ENCODE results near the gene SCFD2.
"Not testable (repeated sequence)": the region's sequence is repeated elsewhere in the genome, so short reads cannot be mapped to it uniquely, and the experiment has no call there.

The SCFD2 gene

GRCh38 chr4:53334916-53335315 is 30.9 kb downstream of the SCFD2 start:
- H3K4me3 ChIP-seq (ENCODE audit: low read length); H3K4me1 ChIP-seq (ENCODE audit: low read length); H3K27me3 ChIP-seq (ENCODE audit: low read depth, low read length); H3K9ac ChIP-seq (ENCODE audit: low read length); H4K20me1 ChIP-seq (ENCODE audit: insufficient read depth, low read length); H3K4me2 ChIP-seq (ENCODE audit: low read length); H2AFZ ChIP-seq (ENCODE audit: low read depth, low read length); H3K27ac ChIP-seq (ENCODE audit: low read length); H3K79me2 ChIP-seq (ENCODE audit: low read length); H3K9me3 ChIP-seq (ENCODE audit: insufficient read depth, low read length); H3K36me3 ChIP-seq (replicated peaks; ENCODE audit: low read depth, low read length): not testable (repeated sequence)

GRCh38 chr4:53326535-53326934 is 39.3 kb downstream of the SCFD2 start:
- Histone ChIP-seq H2AFZ (ENCODE audit: low read depth, low read length) (no peak overlapping the region), H3K79me2 (ENCODE audit: low read length) (peaks cover 11% of the 10 kb centered on the region; the same call in 1 of the 2 replicates), H3K9me3 (ENCODE audit: insufficient read depth, low read length) (no peaks in the 10 kb centered on the region), H4K20me1 (ENCODE audit: insufficient read depth, low read length) (no peaks in the 10 kb centered on the region), H3K4me1 (ENCODE audit: low read length) (no peaks in the 10 kb centered on the region), H3K9ac (ENCODE audit: low read length) (no peak overlapping the region), H3K36me3 (replicated peaks; ENCODE audit: low read depth, low read length) (no peaks in the 10 kb centered on the region), H3K4me3 (ENCODE audit: low read length) (no peak overlapping the region), H3K27ac (ENCODE audit: low read length) (no peak overlapping the region), H3K27me3 (ENCODE audit: low read depth, low read length) (no peaks in the 10 kb centered on the region), H3K4me2 (ENCODE audit: low read length) (no peak overlapping the region)
- TF ChIP-seq EZH2phosphoT487 (IDR thresholded peaks at IDR 0.05; ENCODE audit: low read depth) = no peak

- H4K20me1 ChIP-seq (ENCODE audit: insufficient read depth, low read length) = no peaks in the 10 kb centered on the region
- H3K27ac ChIP-seq (ENCODE audit: low read length) = no peak overlapping the region
- H3K9ac ChIP-seq (ENCODE audit: low read length) = no peak overlapping the region
- TF ChIP-seq CTCF (IDR thresholded peaks at IDR 0.05; ENCODE audit: low read depth, low read length) (no peak), EZH2phosphoT487 (IDR thresholded peaks at IDR 0.05; ENCODE audit: low read depth) (no peak)
- H3K4me3 ChIP-seq (ENCODE audit: low read length) = no peak overlapping the region
- no peaks in the 10 kb centered on the region for H3K36me3 ChIP-seq (replicated peaks; ENCODE audit: low read depth, low read length)
- no peak overlapping the region for H2AFZ ChIP-seq (ENCODE audit: low read depth, low read length)
- H3K79me2 ChIP-seq (ENCODE audit: low read length) = peaks cover 14% of the 10 kb centered on the region; the same call in 1 of the 2 replicates
- no peak overlapping the region for H3K4me2 ChIP-seq (ENCODE audit: low read length)
- H3K9me3 ChIP-seq (ENCODE audit: insufficient read depth, low read length) = no peaks in the 10 kb centered on the region
- H3K27me3 ChIP-seq (ENCODE audit: low read depth, low read length) = no peaks in the 10 kb centered on the region
- H3K4me1 ChIP-seq (ENCODE audit: low read length) = no peaks in the 10 kb centered on the region
Observed at GRCh38 chr4:53322696-53323095, 43.2 kb downstream of the SCFD2 start.

- no peak overlapping the region for H2AFZ ChIP-seq (ENCODE audit: low read depth, low read length)
- H3K4me1 ChIP-seq (ENCODE audit: low read length) = no peaks in the 10 kb centered on the region
- H3K9ac ChIP-seq (ENCODE audit: low read length) = no peak overlapping the region
- H3K79me2 ChIP-seq (ENCODE audit: low read length) = peaks cover 14% of the 10 kb centered on the region; the same call in 1 of the 2 replicates
- H3K27ac ChIP-seq (ENCODE audit: low read length) = no peak overlapping the region
- H3K27me3 ChIP-seq (ENCODE audit: low read depth, low read length) = no peaks in the 10 kb centered on the region
- no peaks in the 10 kb centered on the region for H3K9me3 ChIP-seq (ENCODE audit: insufficient read depth, low read length)
- TF ChIP-seq EZH2phosphoT487 (IDR thresholded peaks at IDR 0.05; ENCODE audit: low read depth) (no peak), CTCF (IDR thresholded peaks at IDR 0.05; ENCODE audit: low read depth, low read length) (no peak)
- H3K36me3 ChIP-seq (replicated peaks; ENCODE audit: low read depth, low read length) = no peaks in the 10 kb centered on the region
- H3K4me3 ChIP-seq (ENCODE audit: low read length) = no peak overlapping the region
- no peaks in the 10 kb centered on the region for H4K20me1 ChIP-seq (ENCODE audit: insufficient read depth, low read length)
- H3K4me2 ChIP-seq (ENCODE audit: low read length) = no peak overlapping the region
Observed at GRCh38 chr4:53321984-53322289, 43.9 kb downstream of the SCFD2 start.

GRCh38 chr4:53321151-53321983 is 44.5 kb downstream of the SCFD2 start:
- Histone ChIP-seq H3K27ac (ENCODE audit: low read length) (no peak overlapping the region), H3K4me1 (ENCODE audit: low read length) (no peaks in the 10 kb centered on the region), H3K4me3 (ENCODE audit: low read length) (no peak overlapping the region), H2AFZ (ENCODE audit: low read depth, low read length) (no peak overlapping the region), H3K9ac (ENCODE audit: low read length) (no peak overlapping the region), H3K79me2 (ENCODE audit: low read length) (peaks cover 12% of the 10 kb centered on the region; the same call in 1 of the 2 replicates), H3K27me3 (ENCODE audit: low read depth, low read length) (no peaks in the 10 kb centered on the region), H3K36me3 (replicated peaks; ENCODE audit: low read depth, low read length) (no peaks in the 10 kb centered on the region), H3K4me2 (ENCODE audit: low read length) (no peak overlapping the region), H4K20me1 (ENCODE audit: insufficient read depth, low read length) (no peaks in the 10 kb centered on the region), H3K9me3 (ENCODE audit: insufficient read depth, low read length) (no peaks in the 10 kb centered on the region)
- TF ChIP-seq EZH2phosphoT487 (IDR thresholded peaks at IDR 0.05; ENCODE audit: low read depth) (no peak), CTCF (IDR thresholded peaks at IDR 0.05; ENCODE audit: low read depth, low read length) (no peak)
